Transverse colon (tissue), 4 donors: Measurements from ENCODE around the gene HELZ.

ENCODE experiments used
- EP300 ChIP-seq: sonication (generic); formaldehyde crosslinking; IDR thresholded peaks from one replicate; pipeline ENCODE4 v1.6.1; 2017; ENCODE audit warnings: antibody characterized with exemption, low read depth
- POLR2A ChIP-seq: fragments of 450-650 bp; IDR thresholded peaks from one replicate; pipeline ENCODE4 v1.6.1; 2016; ENCODE audit warnings: antibody characterized with exemption, mild to moderate bottlenecking, moderate library complexity
- POLR2AphosphoS5 ChIP-seq, 3 donors: sonication (generic); formaldehyde crosslinking; IDR thresholded peaks; one replicate each; pipeline ENCODE4 v1.6.1; 2016; ENCODE audit warnings: antibody characterized with exemption in 3 of 3
- TF ChIP-seq, protein P1 (sequence below), 5 experiments: fragments of 200-600 bp in 3 of 5; fragments of 450-650 bp in 2 of 5; sonication (generic) in 3 of 5; IDR thresholded peaks; 1 replicate in 2 of 5; 2 replicates in 3 of 5; pipeline ENCODE4 v1.5.1; 2016 to 2017; ENCODE audit warnings: antibody characterized with exemption in 5 of 5, inconsistent platforms in 3 of 5, mild to moderate bottlenecking in 2 of 5, moderate library complexity in 1 of 5

DNA sequence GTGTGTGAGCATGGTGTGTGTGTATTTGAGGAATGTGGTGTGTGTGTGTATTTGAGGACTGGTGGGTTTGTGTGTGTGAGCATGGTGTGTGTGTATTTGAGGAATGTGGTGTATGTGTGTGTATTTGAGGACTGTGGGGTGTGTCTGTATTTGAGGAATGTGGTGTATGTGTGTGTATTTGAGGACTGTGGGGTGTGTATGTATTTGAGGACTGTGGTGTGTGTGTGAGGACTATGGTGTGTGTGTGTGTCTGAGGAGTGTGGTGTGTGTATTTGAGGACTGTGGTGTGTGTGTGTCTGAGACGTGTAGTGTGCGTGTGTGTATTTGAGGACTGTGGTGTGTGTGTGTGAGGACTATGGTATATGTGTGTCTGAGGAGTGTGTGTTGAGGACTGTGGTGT is 218.7 kb downstream of the HELZ start:
- TF ChIP-seq POLR2AphosphoS5 (IDR thresholded peaks at IDR 0.05) = no peak
- TF ChIP-seq EP300 = no peak
- TF ChIP-seq POLR2A = no peak
- TF ChIP-seq, protein P1, sequence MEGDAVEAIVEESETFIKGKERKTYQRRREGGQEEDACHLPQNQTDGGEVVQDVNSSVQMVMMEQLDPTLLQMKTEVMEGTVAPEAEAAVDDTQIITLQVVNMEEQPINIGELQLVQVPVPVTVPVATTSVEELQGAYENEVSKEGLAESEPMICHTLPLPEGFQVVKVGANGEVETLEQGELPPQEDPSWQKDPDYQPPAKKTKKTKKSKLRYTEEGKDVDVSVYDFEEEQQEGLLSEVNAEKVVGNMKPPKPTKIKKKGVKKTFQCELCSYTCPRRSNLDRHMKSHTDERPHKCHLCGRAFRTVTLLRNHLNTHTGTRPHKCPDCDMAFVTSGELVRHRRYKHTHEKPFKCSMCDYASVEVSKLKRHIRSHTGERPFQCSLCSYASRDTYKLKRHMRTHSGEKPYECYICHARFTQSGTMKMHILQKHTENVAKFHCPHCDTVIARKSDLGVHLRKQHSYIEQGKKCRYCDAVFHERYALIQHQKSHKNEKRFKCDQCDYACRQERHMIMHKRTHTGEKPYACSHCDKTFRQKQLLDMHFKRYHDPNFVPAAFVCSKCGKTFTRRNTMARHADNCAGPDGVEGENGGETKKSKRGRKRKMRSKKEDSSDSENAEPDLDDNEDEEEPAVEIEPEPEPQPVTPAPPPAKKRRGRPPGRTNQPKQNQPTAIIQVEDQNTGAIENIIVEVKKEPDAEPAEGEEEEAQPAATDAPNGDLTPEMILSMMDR (IDR thresholded peaks at IDR 0.05) = no peak
